HEK293 (cell line): ENCODE data around the gene DGCR2.

Source experiments
- CTCF ChIA-PET: fragments of 350-600 bp; formaldehyde crosslinking; extraction: SDS; loops from one replicate; lab custom pipeline; 2021; ENCODE audit warnings: antibody characterized with exemption; lab: Yijun Ruan, JAX
- POLR2A ChIA-PET: fragments of 300-600 bp; formaldehyde crosslinking; extraction: SDS; loops from one replicate; lab custom pipeline; 2020; ENCODE audit warnings: antibody characterized with exemption, inconsistent platforms; lab: Yijun Ruan, JAX
- H3K27ac ChIP-seq: fragments of 200-500 bp; sonication (Bioruptor generic); 2 replicates; pipeline ENCODE4 v1.5.1; 2014; ENCODE audit warnings: low read depth, low read length, control low read depth, inconsistent platforms; ENCODE audit errors: extremely low read depth
- H3K36me3 ChIP-seq, 2 experiments: fragments of 200-500 bp in 1 of 2; sonication (Bioruptor generic) in 1 of 2; 1 replicate in 1 of 2; 2 replicates in 1 of 2; pipeline ENCODE4 v1.5.1; 2014 to 2017; ENCODE audit warnings: inconsistent platforms in 2 of 2, low read length in 2 of 2; ENCODE audit not compliant: control insufficient read depth in 2 of 2, insufficient read depth in 1 of 2
- H3K4me1 ChIP-seq: fragments of 200-500 bp; sonication (Bioruptor generic); 2 replicates; pipeline ENCODE4 v1.5.1; 2014; ENCODE audit warnings: mild to moderate bottlenecking, low read length, inconsistent platforms; ENCODE audit not compliant: control insufficient read depth, insufficient read depth
- H3K4me3 ChIP-seq: 2 replicates; pipeline ENCODE4 v1.5.1; 2011; ENCODE audit warnings: low read depth, mild to moderate bottlenecking, control low read depth, low read length, moderate library complexity
- H3K9me3 ChIP-seq: fragments of 200-500 bp; sonication (Bioruptor generic); 2 replicates; pipeline ENCODE4 v1.5.1; 2014; ENCODE audit warnings: low read depth, low read length, inconsistent platforms; ENCODE audit not compliant: control insufficient read depth, insufficient read depth
- GLIS1 ChIP-seq: fragments of 450-650 bp; formaldehyde crosslinking; IDR thresholded peaks from 2 replicates; pipeline ENCODE4 v1.5.1; 2016; ENCODE audit warnings: missing biosample characterization, missing genetic modification characterization
- GLIS2 ChIP-seq: fragments of 450-650 bp; formaldehyde crosslinking; IDR thresholded peaks from 2 replicates; pipeline ENCODE4 v1.5.1; 2016; ENCODE audit warnings: missing biosample characterization, missing genetic modification characterization
- SCRT1 ChIP-seq: fragments of 450-650 bp; formaldehyde crosslinking; IDR thresholded peaks from 2 replicates; pipeline ENCODE4 v1.5.1; 2016; ENCODE audit warnings: missing biosample characterization, missing genetic modification characterization, borderline replicate concordance
- SCRT2 ChIP-seq: fragments of 450-650 bp; formaldehyde crosslinking; IDR thresholded peaks from 2 replicates; pipeline ENCODE4 v1.5.1; 2016; ENCODE audit warnings: missing biosample characterization, missing genetic modification characterization
- SETDB1 ChIP-seq: IDR thresholded peaks from one replicate; pipeline ENCODE4 v1.6.1; 2017; ENCODE audit warnings: mild to moderate bottlenecking, low read length, moderate library complexity, mixed read lengths; ENCODE audit not compliant: insufficient read length
- ZBTB11 ChIP-seq: fragments of 450-650 bp; formaldehyde crosslinking; conservative IDR thresholded peaks from 2 replicates; pipeline ENCODE4 v1.5.1; 2016; ENCODE audit warnings: low read depth, missing biosample characterization, missing genetic modification characterization
- ZNF398 ChIP-seq: fragments of 450-650 bp; formaldehyde crosslinking; IDR thresholded peaks from 2 replicates; pipeline ENCODE4 v1.5.1; 2017; ENCODE audit warnings: missing biosample characterization, missing genetic modification characterization
- ZNF529 ChIP-seq: fragments of 450-650 bp; formaldehyde crosslinking; IDR thresholded peaks from 2 replicates; pipeline ENCODE4 v1.5.1; 2017; ENCODE audit warnings: missing genetic modification characterization, missing biosample characterization; ENCODE audit not compliant: insufficient replicate concordance
- ZNF645 ChIP-seq: fragments of 450-650 bp; formaldehyde crosslinking; IDR thresholded peaks from 2 replicates; pipeline ENCODE4; 2016; ENCODE audit warnings: missing biosample characterization, missing genetic modification characterization
- ZSCAN4 ChIP-seq: fragments of 450-650 bp; formaldehyde crosslinking; IDR thresholded peaks from 2 replicates; pipeline ENCODE4 v1.5.1; 2017; ENCODE audit warnings: missing biosample characterization, missing genetic modification characterization

DGCR2 gene

DNA sequence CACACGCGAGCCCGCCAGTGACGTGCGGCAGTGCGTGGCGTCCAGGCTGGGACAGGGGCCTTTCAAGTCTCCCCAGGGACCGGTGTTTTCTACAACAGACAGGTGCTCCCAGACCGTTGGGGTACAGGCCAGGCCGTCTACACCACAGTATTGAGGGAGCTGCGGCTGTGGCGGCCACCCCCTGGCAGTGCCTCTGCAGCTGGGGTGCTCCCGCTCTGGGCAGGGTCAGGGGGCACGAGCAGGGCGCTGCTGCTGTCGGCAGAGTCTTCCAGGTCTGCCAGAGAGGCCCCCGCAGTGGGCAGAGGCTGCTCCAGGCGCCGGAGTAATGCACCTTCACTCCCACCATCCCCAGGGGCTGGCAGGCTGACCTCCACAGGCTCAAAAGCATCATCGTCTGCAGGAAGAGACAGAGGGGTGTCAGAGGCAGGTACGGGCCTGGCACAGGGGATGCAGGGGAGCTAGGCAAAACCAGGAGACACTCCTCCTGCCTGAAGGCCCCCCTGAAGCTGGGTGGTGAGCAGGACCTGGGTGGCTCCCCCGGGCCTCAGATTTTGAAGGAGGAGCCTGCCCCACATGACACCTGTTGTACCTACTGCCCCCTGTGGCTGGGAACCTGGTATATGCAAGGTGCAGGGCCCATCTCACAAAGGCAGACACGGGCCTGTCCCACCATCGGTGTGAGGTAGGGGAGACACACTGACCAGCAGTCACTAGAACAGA lies 83.3 kb downstream of the DGCR2 start:
- H3K4me3 ChIP-seq = no peak overlapping the region
- H3K4me1 ChIP-seq = no peaks in the 10 kb centered on the region
- peaks cover 0 to 63% of the 10 kb centered on the region in 2 experiments; a peak in 1 of 3 replicates for H3K36me3 ChIP-seq
- no peaks in the 10 kb centered on the region for H3K9me3 ChIP-seq
- CTCF ChIA-PET = interaction anchor here (0.6 kb wide), 1 partner anchor 74 kb away, joined by 3 read pairs; no protein-coding TSS in a partner anchor
- POLR2A ChIA-PET = no interaction called here
- H3K27ac ChIP-seq = no peak overlapping the region
- 0 out of 2 replicates have a peak, but pooled peaks have one; percentile 20 for TF ChIP-seq GLIS2 (tag by site-specific recombination)
- no peak for TF ChIP-seq ZNF645 (tag by site-specific recombination)
- TF ChIP-seq SCRT2 = peak; percentile 84
- no peak for TF ChIP-seq ZNF398 (tag by site-specific recombination)
- no peak for TF ChIP-seq ZBTB11 (tag by site-specific recombination)
- TF ChIP-seq SCRT1 (tag by site-specific recombination) = 0 out of 2 replicates have a peak, but pooled peaks have one; percentile 67

DNA sequence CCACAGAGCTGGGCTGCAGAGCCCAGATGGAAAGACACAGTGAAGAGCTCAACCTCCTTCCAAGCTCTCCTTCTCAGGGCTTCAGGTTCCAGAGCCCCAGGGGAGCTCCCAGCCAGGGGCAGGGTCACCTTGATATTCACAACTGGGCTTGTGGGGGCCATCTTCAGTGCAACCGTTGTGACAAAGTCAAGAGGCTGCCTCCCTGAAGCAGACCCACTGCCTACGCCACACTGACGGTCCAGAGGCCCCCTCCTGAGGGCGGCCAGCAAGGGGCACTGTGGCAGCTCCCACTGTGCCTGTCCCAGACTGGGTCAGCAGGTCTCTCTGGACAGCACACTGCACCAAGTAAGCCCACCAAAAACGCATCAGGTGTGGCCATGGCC lies 84.1 kb downstream of the DGCR2 start:
- CTCF ChIA-PET = interaction anchor here (0.6 to 0.9 kb wide), 4 partner anchors 12 to 180 kb away, joined by 3 to 6 read pairs (median 3); no protein-coding TSS in a partner anchor
- H3K4me1 ChIP-seq = no peaks in the 10 kb centered on the region
- TF ChIP-seq GLIS1 (tag by site-specific recombination) (peak; percentile 19; the same call in 1 of the 2 replicates), ZSCAN4 (tag by site-specific recombination) (no peak), SETDB1 (no peak), ZNF529 (tag by site-specific recombination) (no peak)
- TF ChIP-seq, all 188 proteins: peak for 1
- no peak overlapping the region for H3K27ac ChIP-seq
- POLR2A ChIA-PET = interaction anchor here (0.5 kb wide), 1 partner anchor 72 kb away, joined by 4 read pairs; no protein-coding TSS in a partner anchor
- H3K36me3 ChIP-seq = peaks cover 0 to 55% of the 10 kb centered on the region in 2 experiments; a peak in 1 of 3 replicates
- no peak overlapping the region for H3K4me3 ChIP-seq
- no peaks in the 10 kb centered on the region for H3K9me3 ChIP-seq
